ENCODE results near the gene RPL13. TPM values are rescaled to one million over a fixed set of nuclear protein-coding genes. Genes with fewer than 3 reads are reported as not detected.

The RPL13 gene
- total and polyA plus RNA-seq, 2 of the 8 experiments (the other 6 are each of a cell fraction or from before 2014, with no cell fraction given): 2,162 to 7,384 TPM

DNA sequence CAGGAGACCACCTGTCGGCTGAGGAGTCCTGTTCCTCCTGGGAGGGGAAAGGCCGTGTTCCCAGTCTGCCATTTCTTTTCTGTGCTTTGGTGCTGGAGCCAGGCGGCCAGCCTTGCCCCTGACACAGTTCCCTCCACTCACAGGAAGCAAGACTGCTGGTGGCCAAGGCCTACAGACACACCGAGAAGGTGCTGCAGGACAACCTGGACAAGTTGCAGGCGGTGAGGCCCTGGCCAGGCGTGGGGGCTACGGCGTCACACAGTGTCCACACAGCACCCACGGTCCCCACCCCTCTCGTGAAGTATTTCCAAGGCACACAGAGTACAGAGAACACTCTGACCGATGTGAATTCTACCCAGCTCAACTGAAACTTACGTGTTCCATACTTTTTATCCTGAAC, 6.1 kb upstream of the RPL13 start:
- Histone ChIP-seq H4K5ac (ENCODE audit: insufficient read length, low read depth, low read length) (no peak overlapping the region), H3K23me2 (ENCODE audit: low read depth, low read length) (no peaks in the 10 kb centered on the region), H2BK5ac (ENCODE audit: low read depth, low read length) (no peak overlapping the region), H3K4ac (replicated peaks; ENCODE audit: insufficient read length, low read depth, low read length) (no peak overlapping the region), H3K23ac (ENCODE audit: insufficient read length) (no peak overlapping the region), H4K20me1 (replicated peaks in 1 of 2; ENCODE audit: control insufficient read depth in 1 of 2, insufficient read depth in 2 of 2, low read length in 2 of 2) (peaks cover 0 to 16% of the 10 kb centered on the region in 2 experiments), H3K79me2 (ENCODE audit: control insufficient read depth in 1 of 2, insufficient read depth in 2 of 2, low read length in 2 of 2) (no peaks in the 10 kb centered on the region), H3K4me3 (ENCODE audit: extremely low read depth in 1 of 4, insufficient read depth in 2 of 4, low read depth in 3 of 4, low read length in 4 of 4) (no peak overlapping the region), H2BK20ac (ENCODE audit: low read length) (no peak overlapping the region), H3K4me2 (ENCODE audit: insufficient read depth in 1 of 2, low read depth in 2 of 2, low read length in 2 of 2) (no peak overlapping the region), H4K8ac (ENCODE audit: extremely low read depth, insufficient read depth, low read length) (no peak overlapping the region), H3K9me3 (ENCODE audit: insufficient read depth in 2 of 2, low read depth in 1 of 2, low read length in 1 of 2) (no peaks in the 10 kb centered on the region), H3K56ac (replicated peaks; ENCODE audit: insufficient read length, low read depth, low read length) (no peak overlapping the region), H2AFZ (ENCODE audit: low read length) (no peak overlapping the region), H2AK5ac (ENCODE audit: low read depth, low read length) (no peak overlapping the region), H3K27me3 (replicated peaks in 1 of 4; ENCODE audit: control insufficient read depth in 3 of 4, extremely low read depth in 1 of 4, insufficient read depth in 3 of 4, low read length in 3 of 4) (no peaks in the 10 kb centered on the region), H4K91ac (replicated peaks; ENCODE audit: insufficient read length, low read length) (no peak overlapping the region), H3K18ac (ENCODE audit: extremely low read depth, low read length) (no peak overlapping the region), H2BK120ac (replicated peaks; ENCODE audit: low read depth, low read length) (no peak overlapping the region), H3K79me1 (ENCODE audit: low read depth, low read length) (no peaks in the 10 kb centered on the region; the same call in 1 of the 2 replicates), H3K27ac (ENCODE audit: low read depth, low read length) (no peak overlapping the region), H2BK12ac (ENCODE audit: low read depth, low read length) (no peak overlapping the region), H3K9ac (replicated peaks in 1 of 4; ENCODE audit: extremely low read depth in 1 of 4, low read depth in 3 of 4, low read length in 3 of 4) (no peak overlapping the region), H2BK15ac (ENCODE audit: low read length) (no peak overlapping the region), H3K14ac (ENCODE audit: insufficient read length) (no peak overlapping the region), H3K36me3 (ENCODE audit: control insufficient read depth in 2 of 4, insufficient read depth in 4 of 4, low read length in 3 of 4) (peaks cover 9 to 40% (median 30%) of the 10 kb centered on the region in 4 experiments), H3K4me1 (replicated peaks in 1 of 4; ENCODE audit: control insufficient read depth in 3 of 4, insufficient read depth in 4 of 4, low read length in 3 of 4) (no peaks in the 10 kb centered on the region)
- WGBS, 2 experiments (ENCODE audit: extremely low coverage in 1 of 2, insufficient coverage in 1 of 2, insufficient read length in 1 of 2, insufficient replicate concordance in 2 of 2, low coverage in 1 of 2, low lambda C conversion rate in 2 of 2, missing lambda C conversion rate in 1 of 2): 100% methylated on average over 9 of the region's 12 CpGs; no CpG with 5 or more reads in 1 of the 2 experiments
- no peak for FAIRE-seq
- POLR2A ChIA-PET (ENCODE audit: partially characterized antibody): interaction anchor here (6.5 kb wide), 1 partner anchor 9 kb away, joined by 63 read pairs; no protein-coding TSS in a partner anchor
- CTCF ChIA-PET (ENCODE audit: partially characterized antibody): interaction anchor here (1.5 kb wide), 1 partner anchor 14 kb away, joined by 3 read pairs; no protein-coding TSS in a partner anchor
- no peak for TF ChIP-seq FOSL1 (IDR thresholded peaks at IDR 0.05; ENCODE audit: insufficient read depth, low read depth, low read length)
- TF ChIP-seq MAFK (IDR thresholded peaks at IDR 0.05; ENCODE audit: low read depth, low read length): no peak
- TF ChIP-seq TAF7 (optimal IDR thresholded peaks at IDR 0.05; ENCODE audit: borderline replicate concordance, low read depth, low read length): no peak
- no peak for TF ChIP-seq RFX5 (IDR thresholded peaks at IDR 0.05; ENCODE audit: borderline replicate concordance, low read depth, low read length)
- no peak for TF ChIP-seq RAD21 (IDR thresholded peaks at IDR 0.05 in 1 of 2, conservative IDR thresholded peaks at IDR 0.05 in 1 of 2; ENCODE audit: low read depth in 2 of 2, low read length in 2 of 2)
- no peak for TF ChIP-seq SRF (IDR thresholded peaks at IDR 0.05; ENCODE audit: low read depth, low read length)
- no peak for TF ChIP-seq CEBPB (IDR thresholded peaks at IDR 0.05; ENCODE audit: low read depth, low read length)
- no peak for TF ChIP-seq SIRT6 (IDR thresholded peaks at IDR 0.05; ENCODE audit: low read length)
- TF ChIP-seq CREB1 (IDR thresholded peaks at IDR 0.05): no peak
- no peak for TF ChIP-seq NRF1 (IDR thresholded peaks at IDR 0.05; ENCODE audit: low read depth, low read length)
- TF ChIP-seq POU5F1 (IDR thresholded peaks at IDR 0.05; ENCODE audit: low read depth, low read length): no peak
- TF ChIP-seq KDM5A (IDR thresholded peaks at IDR 0.05; ENCODE audit: low read length): no peak
- TF ChIP-seq TBP (IDR thresholded peaks at IDR 0.05; ENCODE audit: low read depth, low read length): no peak
- TF ChIP-seq BRCA1 (IDR thresholded peaks at IDR 0.05; ENCODE audit: low read depth, low read length): no peak
- DNase-seq (ENCODE audit: low read depth in 1 of 2, low spot score in 2 of 2): no peak

Measured in H1 (cell line).